DOHH2 (cell line): ENCODE results near the gene PCDHB15.
"Not testable (repeated sequence)": the region's sequence is repeated elsewhere in the genome, so short reads cannot be mapped to it uniquely, and the experiment has no call there.

Experiments used
- CTCF ChIP-seq: fragments of 200-600 bp; sonication (generic); IDR thresholded peaks from one replicate; pipeline ENCODE4 v1.5.1; 2014; ENCODE audit warnings: antibody characterized with exemption, mild to moderate bottlenecking, low read depth, low read length; ENCODE audit not compliant: poor library complexity, severe bottlenecking
- EZH2phosphoT487 ChIP-seq: fragments of 200-600 bp; sonication (generic); IDR thresholded peaks from 2 replicates; pipeline ENCODE4 v1.6.1; 2017; ENCODE audit warnings: borderline replicate concordance, mild to moderate bottlenecking, antibody characterized with exemption, low read length, moderate library complexity, mixed read lengths

- TF ChIP-seq CTCF = peak; percentile 62
- not testable (repeated sequence) for TF ChIP-seq EZH2phosphoT487
These were observed 31.4 kb upstream of the PCDHB15 start, which contains the start of gene PCDHB13 for GRCh38 chr5:141213656-141214339.
